K562 (cell line): ENCODE data around the gene KAZN. TPM values are rescaled to one million over a fixed set of nuclear protein-coding genes. Genes with fewer than 3 reads are reported as not detected.
A peak's percentile ranks its signal among the peaks of the same experiment; 100 is the strongest.

Source experiments
- ATAC-seq: fragments of 200-7000 bp; cut with Tn5 transposase; 3 replicates; pipeline ENCODE4 v1.9.1; 2020; ENCODE audit warnings: moderate library complexity
- BruUV-seq: library from RNA; stranded (reverse); fragments of 400-500 nt; replicated peaks from 2 replicates; lab custom pipeline; 2021; lab: Mats Ljungman, UMichigan
- CTCF ChIA-PET: fragments of 300-600 bp; formaldehyde crosslinking; extraction: SDS; loops from one replicate; lab custom pipeline; 2021; ENCODE audit warnings: low intra/inter-chr PET ratio; lab: Yijun Ruan, JAX
- POLR2A ChIA-PET: fragments of 300-600, 350-650 bp; sonication (Branson Sonifier 250); formaldehyde crosslinking; extraction: SDS; loops from one replicate; lab custom pipeline; 2021; ENCODE audit warnings: antibody characterized with exemption, inconsistent platforms; lab: Yijun Ruan, JAX
- DNase-seq, 4 experiments: peaks; one replicate each; pipeline versions ENCODE4 v3.0.0 to v3.0.0-alpha.2; 2011 to 2018; ENCODE audit warnings: low spot score in 3 of 4, mixed read lengths in 3 of 4; ENCODE audit errors: extremely low read depth in 1 of 4
- FAIRE-seq: peaks from 2 replicates; lab custom pipeline; 2011; peaks lifted over from hg19 to GRCh38; lab: Jason Lieb, UNC
- H2AFZ ChIP-seq: 2 replicates; pipeline ENCODE4 v1.6.0; 2011; ENCODE audit warnings: low read depth, low read length, control low read depth, inconsistent platforms
- H3K27ac ChIP-seq: fragments of 200-600 bp; 3 replicates; pipeline ENCODE4 v1.8.0; 2011; ENCODE audit warnings: low read depth, mild to moderate bottlenecking, control low read depth, inconsistent platforms, low read length, moderate library complexity, mixed read lengths; ENCODE audit errors: extremely low read depth
- H3K27me3 ChIP-seq, 2 experiments: fragments of 300-600 bp in 1 of 2; 2 replicates in 1 of 2; 3 replicates in 1 of 2; pipeline versions ENCODE4 v1.6.0 to v1.8.0; 2011; ENCODE audit warnings: inconsistent platforms in 2 of 2, low read length in 2 of 2, mild to moderate bottlenecking in 1 of 2, mixed read lengths in 1 of 2, moderate library complexity in 1 of 2; ENCODE audit not compliant: control insufficient read depth in 2 of 2, insufficient read depth in 2 of 2
- H3K36me3 ChIP-seq: fragments of 300-600 bp; 3 replicates; pipeline ENCODE4 v1.8.0; 2011; ENCODE audit warnings: mild to moderate bottlenecking, low read length, inconsistent platforms; ENCODE audit not compliant: control insufficient read depth, insufficient read depth
- H3K4me1 ChIP-seq, 2 experiments: fragments of 200-600 bp in 1 of 2; replicated peaks in 1 of 2; 2 replicates in 1 of 2; 3 replicates in 1 of 2; pipeline versions ENCODE4 v1.5.1 to v1.8.0; 2011; ENCODE audit warnings: inconsistent platforms in 2 of 2, low read length in 2 of 2, mild to moderate bottlenecking in 1 of 2, mixed read lengths in 1 of 2, moderate library complexity in 1 of 2; ENCODE audit not compliant: control insufficient read depth in 2 of 2, insufficient read depth in 2 of 2
- H3K4me2 ChIP-seq: 2 replicates; pipeline ENCODE4 v1.6.1; 2011; ENCODE audit warnings: low read length, control low read depth, inconsistent platforms, mixed read lengths; ENCODE audit not compliant: insufficient read depth
- H3K4me3 ChIP-seq: fragments of 200-600 bp; sonication (generic), shearing (Covaris generic); 2 replicates; pipeline ENCODE4 v1.5.1; 2016; ENCODE audit warnings: control low read depth, inconsistent platforms
- H3K79me2 ChIP-seq: fragments of 200-600 bp; 3 replicates; pipeline ENCODE4 v1.8.0; 2011; ENCODE audit warnings: low read length, inconsistent platforms; ENCODE audit not compliant: control insufficient read depth, insufficient read depth
- H3K9ac ChIP-seq, 2 experiments: 2 replicates each; pipeline versions ENCODE4 v1.6.0 to v1.6.1; 2011; ENCODE audit warnings: low read depth in 2 of 2, low read length in 2 of 2, control low read depth in 1 of 2, inconsistent platforms in 1 of 2, mild to moderate bottlenecking in 1 of 2, mixed read lengths in 1 of 2; ENCODE audit not compliant: insufficient read depth in 1 of 2
- H3K9me1 ChIP-seq: one replicate; pipeline ENCODE4 v1.6.0; 2011; ENCODE audit warnings: inconsistent platforms, mild to moderate bottlenecking, low read length, moderate library complexity; ENCODE audit not compliant: control insufficient read depth, insufficient read depth
- H3K9me3 ChIP-seq: replicated peaks from 2 replicates; pipeline ENCODE4 v1.5.1; 2011; ENCODE audit warnings: low read depth, low read length, inconsistent platforms; ENCODE audit not compliant: control insufficient read depth, insufficient read depth
- H4K20me1 ChIP-seq: replicated peaks from 2 replicates; pipeline ENCODE4 v1.6.1; 2011; ENCODE audit warnings: low read length, inconsistent platforms, mixed read lengths; ENCODE audit not compliant: control insufficient read depth, insufficient read depth
- ELF2 ChIP-seq: fragments of 250-450 bp; sonication (Bioruptor Pico); IDR thresholded peaks from 2 replicates; pipeline ENCODE4 v1.5.0; 2021; ENCODE audit warnings: mild to moderate bottlenecking
- MTA3 ChIP-seq: fragments of 450-650 bp; formaldehyde crosslinking; IDR thresholded peaks from 2 replicates; pipeline ENCODE4 v1.6.1; 2017; ENCODE audit warnings: mild to moderate bottlenecking, borderline replicate concordance
- NFIX ChIP-seq: fragments of 250-450 bp; sonication (Bioruptor Pico); IDR thresholded peaks from 2 replicates; pipeline ENCODE4 v1.4.0; 2020; ENCODE audit warnings: low read depth, mild to moderate bottlenecking, moderate library complexity
- PKNOX1 ChIP-seq: fragments of 450-650 bp; IDR thresholded peaks from 2 replicates; pipeline ENCODE4 v1.6.1; 2016
- RAD21 ChIP-seq, 2 experiments: fragments of 250-450 bp in 1 of 2; fragments of 450-650 bp in 1 of 2; sonication (Bioruptor Pico) in 1 of 2; formaldehyde crosslinking in 1 of 2; IDR thresholded peaks in 1 of 2; conservative IDR thresholded peaks in 1 of 2; 2 replicates each; pipeline versions ENCODE4 v1.4.0 to v1.8.0; 2020 to 2022; ENCODE audit warnings: mild to moderate bottlenecking in 2 of 2, moderate library complexity in 1 of 2
- RBFOX2 ChIP-seq: fragments of 200-400 bp; formaldehyde crosslinking; IDR thresholded peaks from 2 replicates; pipeline ENCODE4 v1.6.1; 2017; ENCODE audit warnings: low read depth, mild to moderate bottlenecking, low read length, moderate library complexity
- RBM39 ChIP-seq: fragments of 200-400 bp; formaldehyde crosslinking; optimal IDR thresholded peaks from 2 replicates; pipeline ENCODE3; 2018; ENCODE audit warnings: low read depth, low read length
- TEAD4 ChIP-seq, 2 experiments: sonication (generic) in 1 of 2; formaldehyde crosslinking in 1 of 2; IDR thresholded peaks; 2 replicates each; pipeline versions ENCODE4 v1.6.1 to v1.8.0; 2012 to 2022; ENCODE audit warnings: borderline replicate concordance in 1 of 2, inconsistent platforms in 1 of 2, low read length in 1 of 2, mild to moderate bottlenecking in 1 of 2, missing genetic modification reagents in 1 of 2
- USF2 ChIP-seq: sonication (generic); formaldehyde crosslinking; IDR thresholded peaks from 2 replicates; pipeline ENCODE4 v1.5.0; 2020; ENCODE audit warnings: missing genetic modification reagents
- ZBTB43 ChIP-seq: sonication (generic); formaldehyde crosslinking; IDR thresholded peaks from 2 replicates; pipeline ENCODE4 v1.8.0; 2023; ENCODE audit warnings: mild to moderate bottlenecking, missing genetic modification reagents
- WGBS: fragments of 100-300 bp; shearing (Covaris generic); methylation state at CpG from one replicate; pipeline ENCODE4 v1.1.6; 2016; ENCODE audit warnings: low coverage, mixed read lengths; ENCODE audit not compliant: insufficient coverage; ENCODE audit errors: missing lambda C conversion rate; 5-methylcytosine and 5-hydroxymethylcytosine counted together
- in situ Hi-C: fragments of 300-500 bp; cut with MboI; formaldehyde crosslinking; loops from 4 replicates; pipeline ENCODE4 v1.15.0; 2018; ENCODE audit warnings: inconsistent platforms, mixed read lengths
- intact Hi-C: fragments of 100-400 bp; cut with micrococcal nuclease; formaldehyde crosslinking; loops from 2 replicates; pipeline ENCODE4 v1.14.2; 2022
- polyA plus RNA-seq, 8 experiments: library from polyadenylated mRNA; depleted of rRNA in 4 of 8; stranded (reverse) in 5 of 8; unstranded in 3 of 8; fragments of >200 nt; fragmentation: Nextera tagmentation in 2 of 8; fragmentation: Illumina TruSeq in 1 of 8; extraction: Ambion mirVana in 2 of 8; extraction: Trizol in 1 of 8; gene quantifications; 2 replicates each; pipeline versions ENCODE4 v1.2.1 to v1.2.3, GENCODE V29; 2011 to 2014; ENCODE audit warnings: inconsistent platforms in 1 of 8, missing spikeins in 1 of 8
- total RNA-seq, 7 experiments: library from RNA; depleted of rRNA in 6 of 7; stranded (reverse); fragments of >200 nt in 6 of 7; fragmentation: Illumina TruSeq in 2 of 7; extraction: Trizol in 2 of 7; gene quantifications; 2 replicates each; pipeline versions ENCODE4 v1.2.1 to v1.2.3, GENCODE V29; 2011 to 2021; ENCODE audit warnings: low replicate concordance in 1 of 7

The KAZN gene
- total and polyA plus RNA-seq, 9 of the 15 experiments (the other 6 are each of a cell fraction or from before 2014, with no cell fraction given), result 2.1 to 21.6 (median 5.4) TPM

- H2AFZ ChIP-seq, result no peak overlapping the region
- TF ChIP-seq TEAD4 (IDR thresholded peaks at IDR 0.05; ENCODE audit: low read length) (no peak), TEAD4 (CRISPR knock-in tag; IDR thresholded peaks at IDR 0.05; ENCODE audit: borderline replicate concordance) (peak; percentile 24; the same call in 1 of the 2 replicates), RBM39 (no peak)
- TF ChIP-seq, all 486 proteins: peak for 1
- intact Hi-C loops (no loop called here), in situ Hi-C loops (no loop called here)
- DNase-seq (no peak), ATAC-seq (no peak), FAIRE-seq (no peak)
- WGBS, result 76% methylated on average over 13 of the region's 15 CpGs
- peaks cover 4 to 14% of the 10 kb centered on the region in 2 experiments; a peak in 4 of 5 replicates for H3K4me1 ChIP-seq
- H3K9me1 ChIP-seq, result no peaks in the 10 kb centered on the region
- POLR2A ChIA-PET, result interaction anchor here (1.2 to 1.3 kb wide), 2 partner anchors 11 to 15 kb away, joined by 3 to 4 read pairs; no protein-coding TSS in a partner anchor
- no peak overlapping the region for H3K9ac ChIP-seq
- no TSS peak for BruUV-seq
- CTCF ChIA-PET, result no interaction called here
- peaks cover 11% of the 10 kb centered on the region; the same call in 1 of the 2 replicates for H4K20me1 ChIP-seq
- no peak overlapping the region for H3K4me3 ChIP-seq
- no peaks in the 10 kb centered on the region for H3K36me3 ChIP-seq
- no peaks in the 10 kb centered on the region for H3K9me3 ChIP-seq
- H3K27ac ChIP-seq, result no peak overlapping the region
- H3K4me2 ChIP-seq, result no peak overlapping the region
- H3K79me2 ChIP-seq, result no peaks in the 10 kb centered on the region
- H3K27me3 ChIP-seq, result no peaks in the 10 kb centered on the region
These were observed 378.9 kb downstream of the KAZN start for GRCh38 chr1:14977338-14977931.

GRCh38 chr1:14980621-14981218 lies 382.2 kb downstream of the KAZN start:
- Histone ChIP-seq H3K4me2 (no peak overlapping the region), H3K36me3 (no peaks in the 10 kb centered on the region), H2AFZ (no peak overlapping the region), H3K9me1 (peaks cover 3% of the 10 kb centered on the region), H4K20me1 (peaks cover 15% of the 10 kb centered on the region), H3K9ac (peak overlapping the region in 1 of 2 experiments; percentile 5; a peak in 1 of 4 replicates), H3K79me2 (no peaks in the 10 kb centered on the region), H3K4me1 (peaks cover 4 to 14% of the 10 kb centered on the region in 2 experiments; a peak in 4 of 5 replicates), H3K27me3 (no peaks in the 10 kb centered on the region), H3K4me3 (no peak overlapping the region), H3K9me3 (no peaks in the 10 kb centered on the region), H3K27ac (no peak overlapping the region)
- in situ Hi-C loops, result no loop called here
- no TSS peak for BruUV-seq
- DNase-seq (peak in 1 of 4 experiments; percentile 17), ATAC-seq (peak; percentile 57), FAIRE-seq (no peak)
- intact Hi-C loops, result no loop called here
- ChIA-PET POLR2A (no interaction called here), CTCF (no interaction called here)
- 53% methylated on average over 16 of the region's 17 CpGs for WGBS
- TF ChIP-seq USF2 (CRISPR knock-in tag) (0 out of 2 replicates have a peak, but pooled peaks have one; percentile 25), MTA3 (no peak), ZBTB43 (CRISPR knock-in tag) (no peak), NFIX (no peak), RBFOX2 (no peak), ELF2 (no peak), PKNOX1 (peak; percentile 66), RAD21 (CRISPR knock-in tag; conservative IDR thresholded peaks at IDR 0.05 in 1 of 2, IDR thresholded peaks at IDR 0.05 in 1 of 2) (no peak)
